Femur (tissue), 1 donor: ENCODE data around the gene CLEC4M.
"Not testable (repeated sequence)": the region's sequence is repeated elsewhere in the genome, so short reads cannot be mapped to it uniquely, and the experiment has no call there.

Experiments
- DNase-seq: peaks from one replicate; pipeline ENCODE4 v3.0.0-alpha.2; 2017

CLEC4M gene

DNA sequence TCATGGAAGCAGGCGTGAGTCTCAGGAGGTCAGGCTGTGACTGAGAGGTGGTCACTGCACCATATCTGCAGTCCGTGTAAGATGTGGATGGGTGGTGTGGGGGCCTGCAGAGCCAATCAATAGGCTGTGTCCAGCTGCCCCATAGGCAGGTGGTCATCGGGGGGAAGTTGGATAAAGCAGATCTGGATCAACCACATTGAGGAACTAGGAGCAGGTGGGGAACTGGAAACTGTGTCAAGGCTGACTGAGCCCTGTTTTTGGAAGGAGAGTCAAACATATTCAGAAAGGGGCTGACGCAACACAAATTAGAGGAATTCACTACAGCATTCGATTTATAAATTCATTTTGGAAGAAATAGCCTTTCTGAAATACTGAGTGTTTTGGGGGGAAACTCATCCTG lies 15.0 kb downstream of the CLEC4M start:
- DNase-seq = no peak

DNA sequence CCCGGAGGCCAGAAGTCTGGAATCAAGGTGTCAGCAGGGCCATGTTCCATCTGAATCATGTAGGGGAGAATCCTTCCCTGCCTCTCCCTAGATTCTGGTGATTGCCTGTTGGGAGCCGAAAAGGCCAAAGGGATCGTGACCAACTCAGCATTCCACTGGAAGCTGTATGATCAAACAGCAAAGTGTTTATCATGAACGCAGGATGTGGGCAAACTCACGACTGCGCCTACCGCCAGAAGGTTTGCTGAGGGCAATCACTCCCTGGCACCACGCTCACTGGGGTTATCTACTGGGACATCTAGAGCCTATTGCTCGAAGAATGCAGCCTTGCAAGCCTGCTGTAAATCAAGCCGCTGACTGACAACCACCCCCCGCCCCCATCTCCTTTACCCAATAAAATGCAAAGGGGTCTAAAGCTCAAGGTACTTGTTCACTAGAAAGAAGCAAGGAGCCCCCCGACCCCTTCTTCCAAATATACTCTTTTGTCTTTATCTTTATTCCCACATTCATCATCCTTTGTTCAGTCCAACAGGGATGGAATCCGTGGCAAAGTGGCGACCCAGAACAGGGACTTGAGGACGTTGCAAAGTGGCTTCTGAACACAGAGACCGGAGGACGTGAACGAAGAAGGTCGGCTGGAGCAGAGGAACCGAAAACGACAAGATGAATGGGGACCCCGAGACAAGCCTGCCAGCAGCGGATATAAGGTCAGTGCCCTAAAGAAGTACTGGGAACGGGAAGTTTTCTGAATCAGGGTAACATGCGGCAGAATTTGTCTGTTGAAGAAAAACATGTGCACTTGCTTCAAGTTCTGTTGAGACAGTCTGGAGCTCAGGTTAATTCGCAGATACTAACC lies 16.8 kb downstream of the CLEC4M start:
- DNase-seq = no peak

- DNase-seq = no peak
Observed at GRCh38 chr19:7781157-7781556, 18.1 kb downstream of the CLEC4M start.

- no peak for DNase-seq
Observed at GRCh38 chr19:7783991-7784423, 21.0 kb downstream of the CLEC4M start.

- no peak for DNase-seq
Observed at GRCh38 chr19:7784856-7785255, 21.8 kb downstream of the CLEC4M start.

- DNase-seq = no peak
Observed at GRCh38 chr19:7787141-7787540, 24.1 kb downstream of the CLEC4M start.

- no peak for DNase-seq
Observed at GRCh38 chr19:7787602-7788177, 24.6 kb downstream of the CLEC4M start.

GRCh38 chr19:7788178-7788932 lies 25.3 kb downstream of the CLEC4M start:
- no peak for DNase-seq

DNA sequence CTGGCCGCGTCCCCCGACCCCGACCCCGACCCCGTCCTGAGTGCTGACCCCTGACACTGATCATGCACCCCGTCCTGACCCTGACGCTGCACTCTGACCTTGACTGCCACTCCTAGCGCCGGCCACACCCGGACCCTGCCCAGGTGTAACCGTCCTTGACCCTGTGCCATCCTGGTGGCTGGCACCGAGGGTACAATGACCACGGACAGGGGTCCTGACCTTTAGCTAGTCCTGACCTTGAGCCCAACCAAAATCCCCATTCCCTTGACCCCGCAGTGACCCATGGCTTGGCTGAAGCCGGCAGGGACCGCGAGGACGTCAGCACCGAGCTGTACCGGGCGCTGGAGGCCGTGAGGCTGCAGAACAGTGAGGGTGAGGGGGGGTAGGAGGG lies 25.9 kb downstream of the CLEC4M start:
- no peak for DNase-seq

DNA sequence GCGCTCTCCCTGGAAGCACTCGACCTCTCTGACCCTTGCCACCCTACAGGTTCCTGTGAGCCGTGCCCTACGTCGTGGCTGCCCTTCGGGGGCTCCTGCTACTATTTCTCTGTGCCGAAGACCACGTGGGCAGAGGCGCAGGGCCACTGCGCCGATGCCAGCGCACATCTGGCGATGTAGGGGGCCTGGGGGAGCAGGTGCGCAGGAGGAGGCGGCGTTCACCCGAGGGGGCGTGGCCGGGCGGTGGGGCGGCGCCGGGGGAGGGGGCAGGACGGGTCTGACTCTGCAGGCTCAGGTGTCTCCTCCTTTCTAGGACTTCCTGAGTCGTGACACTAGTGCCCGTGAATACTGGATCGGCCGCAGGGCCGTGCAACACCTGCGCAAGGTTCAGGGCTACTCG lies 26.4 kb downstream of the CLEC4M start:
- DNase-seq = no peak

GRCh38 chr19:7790416-7790815 lies 27.4 kb downstream of the CLEC4M start:
- no peak for DNase-seq

- DNase-seq = no peak
Observed at GRCh38 chr19:7792281-7792680, 29.2 kb downstream of the CLEC4M start.

DNA sequence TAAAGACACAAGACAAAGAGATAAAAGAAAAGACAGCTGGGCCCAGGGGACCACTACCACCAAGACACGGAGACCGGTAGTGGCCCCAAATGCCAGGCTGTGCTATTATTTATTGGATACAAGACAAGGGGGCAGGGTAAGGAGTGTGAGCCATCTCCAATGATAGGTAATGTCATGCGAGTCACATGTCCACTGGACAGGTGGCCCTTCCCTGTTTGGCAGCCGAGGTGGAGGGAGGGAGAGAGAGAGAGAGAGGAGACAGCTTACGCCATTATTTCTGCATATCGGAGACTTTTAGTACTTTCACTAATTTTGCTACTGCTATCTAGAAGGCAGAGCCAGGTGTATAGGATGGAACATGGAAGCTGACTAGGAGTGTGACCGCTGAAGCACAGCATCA lies 29.7 kb downstream of the CLEC4M start:
- not testable (repeated sequence) for DNase-seq

DNA sequence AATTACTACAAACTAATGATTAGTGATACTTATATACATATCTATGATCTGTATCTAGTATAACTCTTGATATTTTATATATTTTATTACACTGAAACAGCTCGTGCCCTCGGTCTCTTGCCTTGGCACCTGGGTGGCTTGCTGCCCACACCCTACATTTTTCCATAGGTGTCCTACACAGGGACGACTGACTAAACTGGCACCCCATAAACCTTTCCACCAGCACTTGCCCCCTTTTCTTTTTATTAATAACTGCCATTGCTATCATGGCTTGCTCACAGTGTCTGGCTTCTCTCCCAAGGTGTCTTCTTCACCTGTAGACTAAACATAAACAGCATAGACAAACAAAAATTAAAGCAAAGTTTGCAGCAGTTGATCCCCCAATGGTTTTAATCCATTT lies 30.4 kb downstream of the CLEC4M start:
- DNase-seq = no peak

- no peak for DNase-seq
Observed at GRCh38 chr19:7795555-7796161, 32.6 kb downstream of the CLEC4M start.

DNA sequence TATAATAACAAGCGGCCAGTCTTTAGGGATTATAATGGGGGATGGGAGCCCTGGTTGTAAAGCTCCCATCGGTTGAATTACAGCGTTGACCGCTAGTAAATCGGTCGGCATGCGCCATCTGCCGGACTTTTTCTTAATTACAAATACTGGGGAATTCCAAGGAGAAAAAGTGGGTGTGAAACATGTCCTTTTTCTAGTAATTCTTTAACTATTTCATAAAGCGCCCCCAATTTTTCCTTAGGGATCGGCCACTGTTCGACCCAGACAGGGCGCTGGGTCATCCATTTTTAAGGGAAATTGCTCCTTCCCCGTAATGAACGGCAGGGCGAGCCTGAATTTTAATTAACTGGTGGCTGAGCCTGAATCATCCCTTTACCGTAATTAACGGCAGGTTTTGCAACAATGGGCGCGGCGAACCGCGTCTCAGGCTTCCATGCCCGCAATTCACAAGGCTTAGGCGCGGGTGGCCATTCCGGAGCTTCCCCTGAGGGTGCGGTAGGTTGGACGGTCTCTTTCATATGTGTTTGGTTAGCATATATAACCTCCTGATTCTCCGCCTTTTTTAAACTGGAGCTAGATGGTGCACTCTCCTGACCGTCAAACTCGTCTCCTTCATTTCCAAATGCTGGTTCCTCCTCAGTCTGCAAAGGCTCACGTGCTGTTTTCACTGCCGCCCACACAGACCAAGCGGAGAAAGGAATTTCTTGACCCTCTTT lies 36.8 kb downstream of the CLEC4M start:
- peak; percentile 67 for DNase-seq

DNA sequence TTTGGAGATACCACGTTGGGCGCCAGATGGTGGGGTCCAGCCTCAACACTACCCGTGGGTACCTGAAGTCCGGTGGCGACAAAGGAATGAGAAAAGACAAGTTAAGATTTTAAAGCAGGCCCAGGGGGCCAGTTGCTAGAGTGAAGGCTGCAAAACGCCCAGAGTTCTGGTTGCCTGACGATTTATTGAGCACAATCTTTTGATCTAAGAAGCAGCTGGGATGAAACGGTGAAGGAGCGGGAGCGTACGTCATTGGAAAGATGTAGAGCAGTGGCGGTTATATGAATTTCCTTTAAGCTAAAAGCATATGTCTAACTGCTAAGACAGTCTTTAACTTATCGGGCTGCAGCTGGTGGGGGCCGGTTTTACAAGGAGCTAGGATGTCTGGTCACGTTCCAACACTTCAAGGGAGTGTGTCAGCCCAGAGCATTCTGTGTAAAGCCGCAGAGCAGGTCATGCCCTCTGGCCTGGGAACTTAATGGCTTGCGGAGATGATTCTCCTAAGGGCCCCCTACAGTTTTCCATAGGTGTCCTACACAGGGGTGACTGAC lies 38.1 kb downstream of the CLEC4M start:
- no peak for DNase-seq

- DNase-seq = no peak
Observed at GRCh38 chr19:7806234-7806633, 43.2 kb downstream of the CLEC4M start.

- DNase-seq = no peak
Observed at GRCh38 chr19:7806876-7807275, 43.8 kb downstream of the CLEC4M start.

- no peak for DNase-seq
Observed at GRCh38 chr19:7808108-7808507, 45.1 kb downstream of the CLEC4M start.

DNA sequence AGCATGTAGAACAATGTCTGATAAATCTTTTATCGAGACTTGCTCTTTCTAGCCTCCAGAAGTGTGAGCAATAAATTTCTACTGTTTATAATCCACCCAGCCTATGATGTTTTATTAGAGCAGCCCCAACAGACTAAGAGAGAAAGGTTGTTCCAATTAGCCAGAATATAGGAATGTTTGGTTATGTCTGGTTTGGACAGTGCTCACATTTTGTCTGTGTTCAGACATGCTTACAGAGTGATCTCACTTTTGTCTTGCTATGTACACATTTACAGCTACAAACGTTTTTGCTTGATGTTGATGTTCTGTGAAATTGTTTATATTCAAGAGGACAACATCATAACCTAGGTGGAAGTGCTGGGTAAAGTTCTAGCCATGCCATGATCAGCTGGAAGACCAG lies 48.9 kb downstream of the CLEC4M start:
- DNase-seq = no peak

- no peak for DNase-seq
Observed at GRCh38 chr19:7815325-7815724, 52.3 kb downstream of the CLEC4M start.
